GM12801 (cell line): Measurements from ENCODE around the gene BAZ2B.

Experiments
- TF ChIP-seq, protein P1 (sequence below): IDR thresholded peaks from one replicate; pipeline ENCODE4 v1.5.1; 2011; ENCODE audit warnings: control low read depth; ENCODE audit not compliant: insufficient read length; ENCODE audit errors: extremely low read depth

The BAZ2B gene

DNA sequence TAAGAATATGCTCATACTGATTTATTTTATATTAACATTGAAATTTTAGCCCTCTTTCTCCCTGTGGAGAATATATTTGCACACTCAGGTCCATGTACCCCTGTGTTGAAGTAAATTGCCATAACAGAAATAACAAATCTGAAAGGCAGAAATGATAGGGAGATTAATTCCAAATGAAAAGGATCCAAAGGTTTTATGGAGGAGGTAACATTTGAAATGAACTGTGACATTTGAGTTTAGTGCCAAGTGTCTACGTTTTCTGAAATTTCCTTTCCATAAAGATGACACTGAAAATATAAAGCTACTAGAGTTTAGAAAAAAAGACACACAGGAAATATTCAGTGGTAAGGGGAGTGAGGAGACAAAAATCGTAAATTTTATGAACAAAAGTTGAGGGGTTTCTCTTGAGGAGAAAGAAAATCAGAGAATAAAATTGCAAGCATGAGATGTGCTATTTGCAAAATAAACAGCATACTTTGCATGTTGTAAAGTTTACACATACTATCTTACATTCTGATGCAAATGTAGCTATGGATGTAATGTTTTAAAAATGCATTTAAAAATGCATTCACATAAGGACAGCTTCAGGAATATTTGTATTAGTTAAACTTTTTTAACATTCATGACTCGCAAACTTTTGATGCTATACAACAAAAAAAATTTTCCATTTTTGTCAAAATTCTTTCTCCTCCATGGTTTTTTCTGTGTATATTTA is 69.5 kb downstream of the BAZ2B start:
- TF ChIP-seq, protein P1, sequence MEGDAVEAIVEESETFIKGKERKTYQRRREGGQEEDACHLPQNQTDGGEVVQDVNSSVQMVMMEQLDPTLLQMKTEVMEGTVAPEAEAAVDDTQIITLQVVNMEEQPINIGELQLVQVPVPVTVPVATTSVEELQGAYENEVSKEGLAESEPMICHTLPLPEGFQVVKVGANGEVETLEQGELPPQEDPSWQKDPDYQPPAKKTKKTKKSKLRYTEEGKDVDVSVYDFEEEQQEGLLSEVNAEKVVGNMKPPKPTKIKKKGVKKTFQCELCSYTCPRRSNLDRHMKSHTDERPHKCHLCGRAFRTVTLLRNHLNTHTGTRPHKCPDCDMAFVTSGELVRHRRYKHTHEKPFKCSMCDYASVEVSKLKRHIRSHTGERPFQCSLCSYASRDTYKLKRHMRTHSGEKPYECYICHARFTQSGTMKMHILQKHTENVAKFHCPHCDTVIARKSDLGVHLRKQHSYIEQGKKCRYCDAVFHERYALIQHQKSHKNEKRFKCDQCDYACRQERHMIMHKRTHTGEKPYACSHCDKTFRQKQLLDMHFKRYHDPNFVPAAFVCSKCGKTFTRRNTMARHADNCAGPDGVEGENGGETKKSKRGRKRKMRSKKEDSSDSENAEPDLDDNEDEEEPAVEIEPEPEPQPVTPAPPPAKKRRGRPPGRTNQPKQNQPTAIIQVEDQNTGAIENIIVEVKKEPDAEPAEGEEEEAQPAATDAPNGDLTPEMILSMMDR: no peak

DNA sequence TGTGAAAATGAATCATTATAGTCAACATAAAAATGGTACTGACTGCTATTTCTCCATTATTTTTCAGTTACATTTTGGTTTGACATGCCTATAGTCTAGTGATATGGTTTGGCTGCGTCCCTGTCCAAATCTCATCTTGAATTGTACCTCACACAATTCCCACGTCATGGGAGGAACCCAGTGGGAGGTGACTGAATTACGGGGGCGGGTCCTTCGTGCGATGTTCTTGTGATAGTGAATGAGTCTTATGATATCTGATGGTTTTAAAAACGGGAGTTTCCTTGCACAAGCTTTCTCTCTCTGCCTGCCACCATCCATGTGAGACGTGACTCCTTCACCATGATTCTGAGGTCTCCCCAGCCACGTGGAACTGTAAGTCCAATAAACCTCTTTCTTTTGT is 70.3 kb downstream of the BAZ2B start:
- TF ChIP-seq, protein P1: no peak

GRCh38 chr2:159545085-159545484 is 71.3 kb downstream of the BAZ2B start:
- TF ChIP-seq, protein P1: no peak

DNA sequence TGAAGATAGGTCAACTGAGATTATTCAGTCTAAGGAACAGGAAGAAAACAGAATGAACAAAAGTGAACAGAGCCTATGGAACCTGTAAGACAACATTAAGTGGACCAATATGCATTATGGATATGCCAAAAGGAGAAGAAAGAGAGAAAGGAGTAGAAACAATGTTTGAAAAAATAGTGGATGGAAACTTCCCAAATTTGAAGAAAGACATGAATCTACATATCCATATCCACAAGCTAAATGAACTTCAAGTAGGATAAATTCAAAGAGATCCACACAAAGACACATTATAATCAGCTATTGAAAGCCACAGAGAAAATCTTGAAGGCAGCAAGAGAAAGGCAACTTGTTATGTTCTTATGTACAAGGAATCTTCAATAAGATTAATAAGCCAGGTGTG is 74.2 kb downstream of the BAZ2B start:
- TF ChIP-seq, protein P1: no peak

DNA sequence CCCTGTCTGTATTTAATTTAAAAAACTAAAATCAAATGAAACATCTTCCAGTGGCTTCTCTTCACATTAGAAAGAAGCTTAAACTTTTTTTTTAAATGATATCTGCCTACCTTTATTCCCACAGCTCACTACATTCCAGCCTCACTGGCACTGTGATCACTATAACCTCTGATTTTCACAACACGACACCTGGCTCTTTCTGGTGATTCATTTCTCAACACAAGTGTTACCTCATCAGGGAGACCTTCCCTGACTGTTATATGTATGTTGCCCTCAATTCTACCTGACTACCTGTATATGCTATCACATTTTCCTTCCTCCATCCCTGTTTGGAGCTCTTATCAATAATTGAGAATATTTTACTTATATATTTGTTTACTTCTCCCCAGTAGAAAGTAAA is 76.6 kb downstream of the BAZ2B start:
- TF ChIP-seq, protein P1: no peak

DNA sequence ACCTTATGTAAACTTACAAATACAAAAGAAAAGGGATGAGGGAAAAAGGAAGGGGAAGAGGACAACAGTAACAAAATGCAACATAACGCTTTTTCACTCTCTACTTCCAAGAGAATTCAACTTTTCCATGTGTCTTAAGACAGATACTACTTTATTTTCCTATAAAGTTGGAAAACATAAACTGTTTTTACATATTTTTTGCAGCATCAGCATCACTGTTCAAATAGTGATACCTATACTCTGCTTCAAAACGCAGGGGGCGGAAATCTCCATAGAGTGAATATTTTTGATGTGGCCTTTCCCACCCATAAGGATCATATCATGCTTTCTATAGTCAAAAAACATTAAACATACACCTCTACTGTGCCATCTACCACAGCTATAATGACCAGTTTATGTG is 77.5 kb downstream of the BAZ2B start:
- TF ChIP-seq, protein P1: no peak

DNA sequence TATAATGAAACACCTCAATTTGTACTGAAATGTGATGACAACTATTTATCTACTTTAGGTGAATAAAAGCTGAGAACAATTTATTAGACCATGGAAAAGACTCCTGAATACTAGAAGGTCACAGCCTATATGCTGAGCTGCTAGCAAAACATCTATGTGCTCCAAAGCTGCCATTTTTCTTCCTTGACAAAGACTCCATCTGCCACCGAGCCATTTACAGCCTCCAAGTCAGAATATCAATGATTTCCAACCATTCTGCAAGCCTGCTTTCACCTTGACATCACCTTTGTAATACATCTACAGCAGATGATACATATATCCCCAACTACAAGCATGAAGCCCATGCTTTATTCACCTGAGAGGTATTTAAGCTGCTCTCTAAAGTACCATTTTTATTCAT is 84.9 kb downstream of the BAZ2B start:
- TF ChIP-seq, protein P1: no peak
